ENCODE results near the gene FGF14.

DNA sequence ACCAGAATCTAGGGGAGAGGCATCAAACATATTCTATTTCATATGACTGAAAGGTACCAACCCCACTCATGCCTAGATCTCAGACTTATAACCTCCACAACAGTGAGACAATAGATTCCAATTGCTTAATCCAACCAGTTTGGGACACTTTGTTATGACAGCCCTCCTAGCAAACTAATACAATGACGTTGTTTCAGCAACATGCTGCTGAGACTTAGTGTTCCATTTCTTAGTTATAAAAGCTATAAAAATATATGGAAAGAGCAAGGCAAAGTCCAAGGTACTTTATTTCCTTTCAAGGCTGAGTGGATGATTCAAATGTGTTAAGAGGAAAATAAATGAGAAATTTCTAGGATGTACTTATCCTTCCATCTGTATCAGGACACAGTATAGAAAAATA, 352.0 kb downstream of the FGF14 start:
- TF ChIP-seq CTCF (IDR thresholded peaks at IDR 0.05) = no peak
- TF ChIP-seq POLR2A (IDR thresholded peaks at IDR 0.05) = no peak
